Nephron (organoid): ENCODE results near the gene D2HGDH.
A peak's percentile ranks its signal among the peaks of the same experiment; 100 is the strongest.

Experiments
- H3K27ac Mint-ChIP-seq, 3 experiments: 2 replicates each; pipeline ENCODE4 v1.8.0; 2020; ENCODE audit warnings: mixed read lengths in 3 of 3, mild to moderate bottlenecking in 2 of 3, moderate library complexity in 1 of 3
- H3K27me3 Mint-ChIP-seq: 2 replicates; pipeline ENCODE4 v1.8.0; 2021; ENCODE audit warnings: low read depth, mild to moderate bottlenecking, moderate library complexity, mixed read lengths
- H3K36me3 Mint-ChIP-seq: 2 replicates; pipeline ENCODE4 v1.8.0; 2020; ENCODE audit warnings: low read depth, mixed read lengths
- H3K4me1 Mint-ChIP-seq: 2 replicates; pipeline ENCODE4 v1.8.0; 2020; ENCODE audit warnings: mixed read lengths
- H3K4me3 Mint-ChIP-seq, 3 experiments: 2 replicates each; pipeline ENCODE4 v1.8.0; 2020; ENCODE audit warnings: mild to moderate bottlenecking in 3 of 3, mixed read lengths in 3 of 3, moderate library complexity in 2 of 3
- H3K9me3 Mint-ChIP-seq: 2 replicates; pipeline ENCODE4 v1.8.0; 2020; ENCODE audit warnings: mixed read lengths
- TF ChIP-seq, protein P1 (sequence below), 3 experiments: fragments of 200-600 bp; sonication (generic); IDR thresholded peaks; one replicate each; pipeline ENCODE4 v1.5.0; 2021; ENCODE audit warnings: antibody characterized with exemption in 3 of 3; ENCODE audit not compliant: unreplicated experiment in 3 of 3

D2HGDH gene

GRCh38 chr2:241692448-241692847 is 42.0 kb upstream of the D2HGDH start:
- no peaks in the 10 kb centered on the region for H3K9me3 Mint-ChIP-seq
- H3K4me3 Mint-ChIP-seq, result no peak overlapping the region
- peaks cover 21% of the 10 kb centered on the region for H3K36me3 Mint-ChIP-seq
- H3K27me3 Mint-ChIP-seq, result no peaks in the 10 kb centered on the region
- no peak overlapping the region for H3K27ac Mint-ChIP-seq
- H3K4me1 Mint-ChIP-seq, result peaks cover 4% of the 10 kb centered on the region
- TF ChIP-seq, protein P1, sequence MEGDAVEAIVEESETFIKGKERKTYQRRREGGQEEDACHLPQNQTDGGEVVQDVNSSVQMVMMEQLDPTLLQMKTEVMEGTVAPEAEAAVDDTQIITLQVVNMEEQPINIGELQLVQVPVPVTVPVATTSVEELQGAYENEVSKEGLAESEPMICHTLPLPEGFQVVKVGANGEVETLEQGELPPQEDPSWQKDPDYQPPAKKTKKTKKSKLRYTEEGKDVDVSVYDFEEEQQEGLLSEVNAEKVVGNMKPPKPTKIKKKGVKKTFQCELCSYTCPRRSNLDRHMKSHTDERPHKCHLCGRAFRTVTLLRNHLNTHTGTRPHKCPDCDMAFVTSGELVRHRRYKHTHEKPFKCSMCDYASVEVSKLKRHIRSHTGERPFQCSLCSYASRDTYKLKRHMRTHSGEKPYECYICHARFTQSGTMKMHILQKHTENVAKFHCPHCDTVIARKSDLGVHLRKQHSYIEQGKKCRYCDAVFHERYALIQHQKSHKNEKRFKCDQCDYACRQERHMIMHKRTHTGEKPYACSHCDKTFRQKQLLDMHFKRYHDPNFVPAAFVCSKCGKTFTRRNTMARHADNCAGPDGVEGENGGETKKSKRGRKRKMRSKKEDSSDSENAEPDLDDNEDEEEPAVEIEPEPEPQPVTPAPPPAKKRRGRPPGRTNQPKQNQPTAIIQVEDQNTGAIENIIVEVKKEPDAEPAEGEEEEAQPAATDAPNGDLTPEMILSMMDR (IDR thresholded peaks at IDR 0.05; ENCODE audit: unreplicated experiment in 3 of 3), result no peak

DNA sequence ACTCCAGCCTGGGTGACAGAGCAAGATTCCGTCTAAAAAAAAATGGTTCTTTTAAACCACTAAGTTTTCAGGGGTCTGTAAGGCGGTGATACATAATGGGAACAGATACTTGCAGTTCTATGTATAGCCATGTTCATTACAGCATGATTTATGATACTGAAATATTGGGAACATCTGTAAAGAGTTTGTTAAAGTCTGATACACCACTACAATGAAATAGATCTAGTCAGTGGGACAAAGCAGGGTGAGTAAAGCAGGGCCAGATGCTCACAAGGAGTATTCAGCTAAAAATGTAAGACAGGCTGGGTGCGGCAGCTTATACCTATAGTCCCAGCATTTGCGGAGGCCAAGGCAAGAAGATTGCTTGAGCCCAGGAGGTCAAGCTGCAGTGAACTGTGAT is 38.8 kb upstream of the D2HGDH start:
- H3K9me3 Mint-ChIP-seq, result no peaks in the 10 kb centered on the region
- H3K4me3 Mint-ChIP-seq, result peak overlapping the region in 1 of 3 experiments; percentile 37
- H3K27ac Mint-ChIP-seq, result peak overlapping the region in 2 of 3 experiments; percentile 58 to 87
- peaks cover 3% of the 10 kb centered on the region for H3K27me3 Mint-ChIP-seq
- TF ChIP-seq, protein P1 (IDR thresholded peaks at IDR 0.05; ENCODE audit: unreplicated experiment in 3 of 3), result no peak
- peaks cover 17% of the 10 kb centered on the region for H3K36me3 Mint-ChIP-seq
- H3K4me1 Mint-ChIP-seq, result no peaks in the 10 kb centered on the region

DNA sequence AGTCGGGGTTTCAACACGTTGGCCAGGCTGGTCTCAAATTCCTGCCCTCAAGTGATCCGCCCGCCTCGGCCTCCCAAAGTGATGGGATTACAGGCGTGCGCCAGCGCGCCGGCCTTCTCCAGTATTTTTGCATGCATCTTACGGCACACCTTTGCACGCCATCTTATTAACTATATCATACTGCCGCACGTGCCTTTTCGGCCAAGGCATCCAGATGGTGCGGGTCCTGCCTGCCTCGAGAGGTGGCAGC is 33.4 kb upstream of the D2HGDH start:
- Mint-ChIP-seq H3K4me3 (peak overlapping the region; percentile 87 to 90 (median 89)), H3K27ac (peak overlapping the region; percentile 58 to 91 (median 83)), H3K9me3 (peaks cover 2% of the 10 kb centered on the region), H3K27me3 (peaks cover 3% of the 10 kb centered on the region), H3K4me1 (peaks cover 6% of the 10 kb centered on the region), H3K36me3 (peaks cover 25% of the 10 kb centered on the region)
- TF ChIP-seq, protein P1 (IDR thresholded peaks at IDR 0.05; ENCODE audit: unreplicated experiment in 3 of 3), result peak; percentile 25 to 49 (median 41)

DNA sequence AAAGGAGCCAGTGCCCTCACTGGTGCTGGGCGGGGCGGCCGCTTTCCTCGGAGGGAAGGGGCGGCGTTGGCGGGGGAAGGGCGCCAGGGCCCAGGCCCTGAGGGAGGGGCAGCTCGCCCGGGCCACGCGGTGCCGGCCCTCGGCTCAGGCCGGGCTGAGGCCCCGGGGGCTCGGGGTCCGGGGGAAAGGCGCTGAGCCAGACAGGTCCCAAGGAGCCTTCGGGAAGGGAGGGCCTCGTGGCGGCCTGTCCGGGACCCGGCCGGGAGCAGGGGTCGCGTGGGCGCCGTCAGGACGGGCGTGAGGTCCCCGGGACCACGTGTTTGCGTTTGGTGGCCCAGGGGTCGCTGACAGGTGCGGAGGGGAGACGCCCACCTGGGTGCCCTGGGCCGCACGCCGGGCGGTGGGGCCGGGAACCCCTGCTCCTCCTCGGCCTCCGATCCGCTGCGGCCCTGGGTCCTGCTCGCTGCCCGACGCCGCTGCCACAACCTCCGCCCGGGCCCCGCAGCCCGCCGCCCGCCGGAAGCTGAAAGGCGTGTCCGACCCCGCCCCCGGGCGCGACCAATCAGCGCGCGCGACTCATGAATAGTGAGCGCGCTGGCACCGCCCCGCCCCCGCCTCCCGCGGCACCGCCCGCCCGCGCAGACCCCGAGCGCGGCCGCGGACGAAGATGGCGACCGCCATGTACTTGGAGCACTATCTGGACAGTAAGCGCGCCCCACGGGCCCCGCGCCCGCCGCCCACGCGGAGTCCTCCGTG is 32.9 kb upstream of the D2HGDH start, which contains the start of gene ING5:
ING5 (plus strand) TSS at position 641 of the 756 bp plus-strand sequence; CDS start at position 668, 27 bp downstream.
- TF ChIP-seq, protein P1 (IDR thresholded peaks at IDR 0.05; ENCODE audit: unreplicated experiment in 3 of 3), result no peak
- peaks cover 6% of the 10 kb centered on the region for H3K4me1 Mint-ChIP-seq

GRCh38 chr2:241702155-241703031 is 32.0 kb upstream of the D2HGDH start:
- Mint-ChIP-seq H3K36me3 (peaks cover 39% of the 10 kb centered on the region), H3K27ac (peak overlapping the region; percentile 78 to 88 (median 86)), H3K4me1 (peaks cover 6% of the 10 kb centered on the region), H3K4me3 (peak overlapping the region; percentile 86 to 94 (median 91)), H3K27me3 (peaks cover 3% of the 10 kb centered on the region), H3K9me3 (peaks cover 6% of the 10 kb centered on the region)
- TF ChIP-seq, protein P1 (IDR thresholded peaks at IDR 0.05; ENCODE audit: unreplicated experiment in 3 of 3), result peak; percentile 46 to 60 (median 49)

More for the DNA sequence above, 32.9 kb upstream of the D2HGDH start, which contains the start of gene ING5:
- Mint-ChIP-seq H3K9me3 (peaks cover 4% of the 10 kb centered on the region), H3K27ac (peak within 1 kb of the TSS; percentile 78 to 91 (median 86)), H3K36me3 (peaks cover 30% of the 10 kb centered on the region), H3K4me3 (peak within 1 kb of the TSS; percentile 90 to 94 (median 91)), H3K27me3 (peaks cover 3% of the 10 kb centered on the region)
